HK-2 (cell line): ENCODE measurements around the gene LEFTY1.

Experiments used
- DNase-seq: peaks from one replicate; pipeline ENCODE4 v3.0.0-alpha.2; 2018; ENCODE audit not compliant: unreplicated experiment

Gene LEFTY1

GRCh38 chr1:225915538-225915991 is 26.6 kb upstream of the LEFTY1 start:
- no peak for DNase-seq

GRCh38 chr1:225914947-225915346 is 26.0 kb upstream of the LEFTY1 start:
- no peak for DNase-seq

GRCh38 chr1:225914391-225914790 is 25.4 kb upstream of the LEFTY1 start:
- DNase-seq, result no peak

- DNase-seq, result peak; percentile 72
Measured at GRCh38 chr1:225911191-225912130, 22.5 kb upstream of the LEFTY1 start.

- DNase-seq, result no peak
Measured at GRCh38 chr1:225909477-225909876, 20.5 kb upstream of the LEFTY1 start.

- no peak for DNase-seq
Measured at GRCh38 chr1:225908773-225909172, 19.8 kb upstream of the LEFTY1 start.

GRCh38 chr1:225908013-225908640 is 19.2 kb upstream of the LEFTY1 start:
- no peak for DNase-seq

GRCh38 chr1:225907341-225907740 is 18.4 kb upstream of the LEFTY1 start:
- DNase-seq, result no peak

- DNase-seq, result no peak
Measured at GRCh38 chr1:225906467-225906866, 17.5 kb upstream of the LEFTY1 start.

- DNase-seq, result no peak
Measured at GRCh38 chr1:225903623-225904022, 14.7 kb upstream of the LEFTY1 start.

GRCh38 chr1:225899044-225899925 is 10.3 kb upstream of the LEFTY1 start:
- DNase-seq, result no peak

- no peak for DNase-seq
Measured at GRCh38 chr1:225897595-225898514, 8.9 kb upstream of the LEFTY1 start.

- peak; percentile 55 for DNase-seq
Measured at GRCh38 chr1:225896937-225897549, 8.1 kb upstream of the LEFTY1 start.

GRCh38 chr1:225896494-225896893 is 7.5 kb upstream of the LEFTY1 start:
- no peak for DNase-seq

- DNase-seq, result no peak
Measured at GRCh38 chr1:225892307-225892706, 3.4 kb upstream of the LEFTY1 start.

- DNase-seq, result no peak
Measured at GRCh38 chr1:225891229-225891972, 2.5 kb upstream of the LEFTY1 start.

GRCh38 chr1:225890346-225891228 is 1.6 kb upstream of the LEFTY1 start:
- DNase-seq, result no peak

GRCh38 chr1:225889743-225890142 is 797 bp upstream of the LEFTY1 start:
- DNase-seq, result no peak
